MM.1S (cell line): Measurements from ENCODE around the gene HIPK3.
"Not testable (repeated sequence)": the region's sequence is repeated elsewhere in the genome, so short reads cannot be mapped to it uniquely, and the experiment has no call there.

Experiments used
- DNase-seq: peaks from one replicate; pipeline ENCODE4 v3.0.0-alpha.2; 2015
- H2AFZ ChIP-seq: fragments of 300-600 bp; sonication (generic); 2 replicates; pipeline ENCODE4 v1.6.0; 2016; ENCODE audit warnings: antibody characterized with exemption, low read length
- H3F3A ChIP-seq: fragments of 300-600 bp; sonication (generic); 2 replicates; pipeline ENCODE4 v1.6.1; 2016; ENCODE audit warnings: mild to moderate bottlenecking, antibody characterized with exemption, low read length, moderate library complexity, mixed read lengths; ENCODE audit not compliant: insufficient read depth
- H3K27ac ChIP-seq: fragments of 300-600 bp; sonication (generic); 2 replicates; pipeline ENCODE4 v1.5.1; 2016; ENCODE audit warnings: mild to moderate bottlenecking, low read length
- H3K27me3 ChIP-seq: fragments of 300-600 bp; sonication (generic); replicated peaks from 2 replicates; pipeline ENCODE4 v1.6.0; 2016; ENCODE audit warnings: low read length; ENCODE audit not compliant: insufficient read depth
- H3K36me3 ChIP-seq: fragments of 300-600 bp; sonication (generic); replicated peaks from 2 replicates; pipeline ENCODE4 v1.6.1; 2016; ENCODE audit warnings: mild to moderate bottlenecking, low read length, mixed read lengths; ENCODE audit not compliant: insufficient read depth
- H3K4me1 ChIP-seq: fragments of 300-600 bp; sonication (generic); 2 replicates; pipeline ENCODE4 v1.6.1; 2016; ENCODE audit warnings: low read length, mixed read lengths
- H3K4me2 ChIP-seq: fragments of 300-600 bp; sonication (generic); 2 replicates; pipeline ENCODE4 v1.6.0; 2016; ENCODE audit warnings: low read depth, low read length
- H3K4me3 ChIP-seq: fragments of 300-600 bp; sonication (generic); 2 replicates; pipeline ENCODE4 v1.5.1; 2016; ENCODE audit warnings: low read length, mixed read lengths
- H3K79me2 ChIP-seq: fragments of 300-600 bp; sonication (generic); 2 replicates; pipeline ENCODE4 v1.6.1; 2016; ENCODE audit warnings: mixed run types, low read length, mixed read lengths
- H3K9ac ChIP-seq: fragments of 300-600 bp; sonication (generic); 2 replicates; pipeline ENCODE4 v1.6.1; 2016; ENCODE audit warnings: low read length, mixed read lengths
- H3K9me2 ChIP-seq: fragments of 300-600 bp; sonication (generic); replicated peaks from 2 replicates; pipeline ENCODE4 v1.6.1; 2016; ENCODE audit warnings: mild to moderate bottlenecking, low read length, mixed read lengths; ENCODE audit not compliant: insufficient read depth
- H3K9me3 ChIP-seq: fragments of 300-600 bp; sonication (generic); replicated peaks from 2 replicates; pipeline ENCODE4 v1.6.1; 2016; ENCODE audit warnings: mild to moderate bottlenecking, low read length, mixed read lengths; ENCODE audit not compliant: insufficient read depth
- H4K20me1 ChIP-seq: fragments of 300-600 bp; sonication (generic); 2 replicates; pipeline ENCODE4 v1.6.1; 2016; ENCODE audit warnings: mild to moderate bottlenecking, low read length, moderate library complexity, mixed read lengths; ENCODE audit not compliant: insufficient read depth
- EZH2 ChIP-seq: fragments of 300-600 bp; sonication (generic); optimal IDR thresholded peaks from 2 replicates; pipeline ENCODE3; 2017; ENCODE audit warnings: low read depth, mild to moderate bottlenecking, antibody characterized with exemption, low read length, mixed read lengths
- EZH2phosphoT487 ChIP-seq: fragments of 300-600 bp; sonication (generic); IDR thresholded peaks from 2 replicates; pipeline ENCODE4 v1.6.1; 2018; ENCODE audit warnings: antibody characterized with exemption, low read length
- TF ChIP-seq, protein P1 (sequence below): fragments of 300-600 bp; sonication (generic); IDR thresholded peaks from 2 replicates; pipeline ENCODE4 v1.5.1; 2016; ENCODE audit warnings: antibody characterized with exemption, low read length, mixed read lengths

Gene HIPK3

DNA sequence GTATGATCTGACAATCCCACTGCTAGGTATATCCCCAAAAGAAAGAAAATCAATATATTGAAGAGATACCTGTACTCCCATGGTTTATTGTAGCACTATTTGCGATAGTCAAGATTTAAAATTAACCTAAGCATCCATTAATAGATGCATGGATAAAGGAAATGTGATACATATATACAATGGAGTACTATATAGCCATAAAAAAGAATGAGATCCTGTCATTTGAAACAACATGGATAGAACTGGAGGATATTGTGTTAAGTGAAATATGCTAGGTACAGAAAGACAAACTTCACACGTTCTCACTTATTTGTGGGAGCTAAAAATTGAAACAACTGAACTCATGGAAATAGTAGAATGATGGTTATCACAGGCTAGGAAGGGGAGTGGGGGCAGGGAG is 14.6 kb upstream of the HIPK3 start:
- Histone ChIP-seq H3K4me3 (no peak overlapping the region), H3K9me3 (no peaks in the 10 kb centered on the region), H3K27ac (no peak overlapping the region), H3F3A (no peaks in the 10 kb centered on the region), H3K4me1 (no peaks in the 10 kb centered on the region), H3K36me3 (no peaks in the 10 kb centered on the region), H3K27me3 (no peaks in the 10 kb centered on the region), H3K9ac (no peak overlapping the region), H3K4me2 (no peak overlapping the region), H4K20me1 (no peaks in the 10 kb centered on the region), H3K9me2 (no peaks in the 10 kb centered on the region), H3K79me2 (no peaks in the 10 kb centered on the region), H2AFZ (no peak overlapping the region)
- TF ChIP-seq, protein P1, sequence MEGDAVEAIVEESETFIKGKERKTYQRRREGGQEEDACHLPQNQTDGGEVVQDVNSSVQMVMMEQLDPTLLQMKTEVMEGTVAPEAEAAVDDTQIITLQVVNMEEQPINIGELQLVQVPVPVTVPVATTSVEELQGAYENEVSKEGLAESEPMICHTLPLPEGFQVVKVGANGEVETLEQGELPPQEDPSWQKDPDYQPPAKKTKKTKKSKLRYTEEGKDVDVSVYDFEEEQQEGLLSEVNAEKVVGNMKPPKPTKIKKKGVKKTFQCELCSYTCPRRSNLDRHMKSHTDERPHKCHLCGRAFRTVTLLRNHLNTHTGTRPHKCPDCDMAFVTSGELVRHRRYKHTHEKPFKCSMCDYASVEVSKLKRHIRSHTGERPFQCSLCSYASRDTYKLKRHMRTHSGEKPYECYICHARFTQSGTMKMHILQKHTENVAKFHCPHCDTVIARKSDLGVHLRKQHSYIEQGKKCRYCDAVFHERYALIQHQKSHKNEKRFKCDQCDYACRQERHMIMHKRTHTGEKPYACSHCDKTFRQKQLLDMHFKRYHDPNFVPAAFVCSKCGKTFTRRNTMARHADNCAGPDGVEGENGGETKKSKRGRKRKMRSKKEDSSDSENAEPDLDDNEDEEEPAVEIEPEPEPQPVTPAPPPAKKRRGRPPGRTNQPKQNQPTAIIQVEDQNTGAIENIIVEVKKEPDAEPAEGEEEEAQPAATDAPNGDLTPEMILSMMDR = no peak
- TF ChIP-seq EZH2 (no peak), EZH2phosphoT487 (no peak)
- no peak for DNase-seq

DNA sequence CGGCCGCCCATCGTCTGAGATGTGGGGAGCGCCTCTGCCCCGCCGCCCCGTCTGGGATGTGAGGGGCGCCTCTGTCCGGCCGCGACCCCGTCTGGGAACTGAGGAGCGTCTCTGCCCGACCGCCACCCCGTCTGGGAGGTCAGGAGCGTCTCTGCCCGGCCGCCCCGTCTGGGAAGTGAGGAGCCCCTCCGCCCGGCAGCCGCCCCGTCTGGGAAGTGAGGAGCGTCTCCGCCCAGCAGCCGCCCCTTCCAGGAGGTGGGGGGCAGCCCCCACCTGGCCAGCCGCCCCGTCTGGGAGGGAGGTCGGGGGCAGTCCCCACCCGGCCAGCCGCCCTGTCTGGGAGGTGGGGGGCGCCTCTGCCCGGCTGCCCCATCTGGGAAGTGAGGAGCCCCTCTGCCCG is 13.5 kb upstream of the HIPK3 start:
- H4K20me1 ChIP-seq, H2AFZ ChIP-seq, H3K27me3 ChIP-seq, H3K36me3 ChIP-seq, H3K27ac ChIP-seq, DNase-seq, H3K9ac ChIP-seq, H3K4me1 ChIP-seq, H3K4me3 ChIP-seq, H3K4me2 ChIP-seq, H3K9me2 ChIP-seq, H3F3A ChIP-seq, H3K9me3 ChIP-seq, H3K79me2 ChIP-seq: not testable (repeated sequence)

DNA sequence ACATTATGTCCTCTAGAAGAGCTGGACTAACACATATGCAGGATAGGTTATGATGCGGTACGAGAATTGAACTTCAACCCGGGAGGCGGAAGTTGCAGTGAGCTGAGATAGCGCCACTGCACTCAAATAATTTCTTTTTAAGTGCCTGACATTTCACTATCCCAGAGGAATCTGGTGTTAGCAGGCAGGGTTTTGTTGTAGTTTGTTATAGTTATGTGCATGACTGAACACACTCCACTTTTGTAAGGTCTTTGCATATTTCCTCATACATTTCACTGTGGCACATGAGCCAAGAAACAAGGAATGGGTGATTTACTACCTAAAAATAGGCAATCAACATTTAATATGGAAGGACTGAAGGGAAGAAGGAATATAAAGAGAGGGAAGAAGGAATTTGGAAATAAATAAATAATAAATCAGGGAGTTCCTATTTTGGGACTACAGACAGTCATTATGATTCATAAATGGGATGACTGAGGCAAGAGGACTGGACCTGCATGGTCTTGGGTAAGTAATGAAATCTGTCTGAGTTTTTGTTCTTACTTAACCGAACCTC is 8.7 kb upstream of the HIPK3 start:
- no peaks in the 10 kb centered on the region for H3K27me3 ChIP-seq
- no peaks in the 10 kb centered on the region for H4K20me1 ChIP-seq
- no peak for TF ChIP-seq EZH2phosphoT487
- TF ChIP-seq, protein P1 = no peak
- TF ChIP-seq EZH2 = no peak
- H3K9ac ChIP-seq = no peak overlapping the region
- DNase-seq = no peak
- no peaks in the 10 kb centered on the region for H3K9me2 ChIP-seq
- H3K4me3 ChIP-seq = no peak overlapping the region
- no peaks in the 10 kb centered on the region for H3K79me2 ChIP-seq
- no peaks in the 10 kb centered on the region for H3K4me1 ChIP-seq
- no peak overlapping the region for H2AFZ ChIP-seq
- no peak overlapping the region for H3K27ac ChIP-seq
- H3F3A ChIP-seq = no peaks in the 10 kb centered on the region
- no peak overlapping the region for H3K4me2 ChIP-seq
- no peaks in the 10 kb centered on the region for H3K9me3 ChIP-seq
- no peaks in the 10 kb centered on the region for H3K36me3 ChIP-seq

DNA sequence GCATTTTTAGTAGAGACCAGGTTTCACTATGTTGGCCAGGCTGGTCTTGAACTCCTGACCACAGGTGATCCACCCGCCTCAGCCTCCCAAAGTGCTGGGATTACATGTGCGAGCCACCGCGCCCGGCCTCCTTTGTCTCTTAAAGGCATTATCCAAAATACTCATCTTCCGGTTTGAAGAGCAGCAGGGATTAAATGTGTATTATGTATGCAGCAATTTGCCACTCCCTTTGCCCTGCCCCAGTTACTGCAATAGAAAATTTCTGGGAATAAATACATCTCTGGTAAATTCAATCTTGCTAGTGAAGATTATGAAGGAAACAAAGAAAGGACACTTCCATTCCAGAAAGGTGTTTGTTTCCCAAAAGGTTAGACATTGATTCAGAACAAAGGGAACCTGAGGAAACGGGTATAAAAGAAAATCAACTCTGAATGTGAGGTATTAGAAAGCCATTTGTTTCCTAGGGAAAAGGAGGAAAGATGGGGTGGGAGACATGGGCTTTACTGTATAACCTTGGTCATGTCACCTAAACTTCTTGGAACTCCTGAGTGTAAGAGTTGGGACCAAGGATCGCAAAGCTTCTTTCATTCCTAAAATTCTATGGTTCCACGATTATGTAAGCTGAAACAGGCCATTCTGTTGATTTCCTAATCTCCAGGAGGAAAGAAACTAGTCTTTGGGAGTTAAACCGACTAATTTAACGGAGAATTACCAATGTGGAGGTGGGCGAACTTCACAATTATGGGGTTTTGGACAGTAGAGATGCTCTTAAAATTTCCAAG is 959 bp upstream of the HIPK3 start:
- Histone ChIP-seq H3K9me2 (no peaks in the 10 kb centered on the region), H3K27me3 (no peaks in the 10 kb centered on the region), H4K20me1 (0 out of 2 replicates have a peak, but pooled peaks cover 3% of the 10 kb centered on the region), H3K9me3 (no peaks in the 10 kb centered on the region), H3K4me2 (peak overlapping the region; percentile 87), H3K36me3 (no peaks in the 10 kb centered on the region), H3K4me3 (peak overlapping the region; percentile 85), H3K4me1 (peaks cover 10% of the 10 kb centered on the region; the same call in 1 of the 2 replicates), H3F3A (peaks cover 19% of the 10 kb centered on the region), H3K79me2 (peaks cover 38% of the 10 kb centered on the region), H2AFZ (peak overlapping the region; percentile 100), H3K9ac (peak overlapping the region; percentile 84; the same call in 1 of the 2 replicates), H3K27ac (no peak overlapping the region)
- DNase-seq = no peak
- TF ChIP-seq EZH2phosphoT487 (no peak), EZH2 (no peak)
- TF ChIP-seq, protein P1 = no peak
